Muscle layer of duodenum (tissue), 2 donors: ENCODE data around the gene NPC1L1.

Experiments used
- H3K27ac ChIP-seq: one replicate; pipeline ENCODE4 v1.7.0; 2013; ENCODE audit warnings: mild to moderate bottlenecking, low read length
- H3K27me3 ChIP-seq: one replicate; pipeline ENCODE4 v1.7.0; 2013; ENCODE audit warnings: low read depth, mild to moderate bottlenecking, control low read depth, low read length
- H3K36me3 ChIP-seq, 2 donors: one replicate each; pipeline ENCODE4 v1.7.0; 2013; ENCODE audit warnings: low read length in 2 of 2, control low read depth in 1 of 2, mild to moderate bottlenecking in 1 of 2; ENCODE audit not compliant: insufficient read depth in 2 of 2, control insufficient read depth in 1 of 2
- H3K4me1 ChIP-seq, 2 donors: one replicate each; pipeline ENCODE4 v1.7.0; 2013; ENCODE audit warnings: low read length in 2 of 2, mild to moderate bottlenecking in 2 of 2, control low read depth in 1 of 2, moderate library complexity in 1 of 2; ENCODE audit not compliant: insufficient read depth in 2 of 2, control insufficient read depth in 1 of 2
- H3K4me3 ChIP-seq, 2 donors: one replicate each; pipeline ENCODE4 v1.7.0; 2013; ENCODE audit warnings: low read length in 2 of 2, low read depth in 1 of 2, mild to moderate bottlenecking in 1 of 2
- H3K9me3 ChIP-seq, 2 donors: one replicate each; pipeline ENCODE4 v1.7.0; 2013; ENCODE audit warnings: low read length in 2 of 2, control low read depth in 1 of 2, mild to moderate bottlenecking in 1 of 2; ENCODE audit not compliant: control insufficient read depth in 1 of 2
- donor health status: healthy.

NPC1L1 gene, protein sequence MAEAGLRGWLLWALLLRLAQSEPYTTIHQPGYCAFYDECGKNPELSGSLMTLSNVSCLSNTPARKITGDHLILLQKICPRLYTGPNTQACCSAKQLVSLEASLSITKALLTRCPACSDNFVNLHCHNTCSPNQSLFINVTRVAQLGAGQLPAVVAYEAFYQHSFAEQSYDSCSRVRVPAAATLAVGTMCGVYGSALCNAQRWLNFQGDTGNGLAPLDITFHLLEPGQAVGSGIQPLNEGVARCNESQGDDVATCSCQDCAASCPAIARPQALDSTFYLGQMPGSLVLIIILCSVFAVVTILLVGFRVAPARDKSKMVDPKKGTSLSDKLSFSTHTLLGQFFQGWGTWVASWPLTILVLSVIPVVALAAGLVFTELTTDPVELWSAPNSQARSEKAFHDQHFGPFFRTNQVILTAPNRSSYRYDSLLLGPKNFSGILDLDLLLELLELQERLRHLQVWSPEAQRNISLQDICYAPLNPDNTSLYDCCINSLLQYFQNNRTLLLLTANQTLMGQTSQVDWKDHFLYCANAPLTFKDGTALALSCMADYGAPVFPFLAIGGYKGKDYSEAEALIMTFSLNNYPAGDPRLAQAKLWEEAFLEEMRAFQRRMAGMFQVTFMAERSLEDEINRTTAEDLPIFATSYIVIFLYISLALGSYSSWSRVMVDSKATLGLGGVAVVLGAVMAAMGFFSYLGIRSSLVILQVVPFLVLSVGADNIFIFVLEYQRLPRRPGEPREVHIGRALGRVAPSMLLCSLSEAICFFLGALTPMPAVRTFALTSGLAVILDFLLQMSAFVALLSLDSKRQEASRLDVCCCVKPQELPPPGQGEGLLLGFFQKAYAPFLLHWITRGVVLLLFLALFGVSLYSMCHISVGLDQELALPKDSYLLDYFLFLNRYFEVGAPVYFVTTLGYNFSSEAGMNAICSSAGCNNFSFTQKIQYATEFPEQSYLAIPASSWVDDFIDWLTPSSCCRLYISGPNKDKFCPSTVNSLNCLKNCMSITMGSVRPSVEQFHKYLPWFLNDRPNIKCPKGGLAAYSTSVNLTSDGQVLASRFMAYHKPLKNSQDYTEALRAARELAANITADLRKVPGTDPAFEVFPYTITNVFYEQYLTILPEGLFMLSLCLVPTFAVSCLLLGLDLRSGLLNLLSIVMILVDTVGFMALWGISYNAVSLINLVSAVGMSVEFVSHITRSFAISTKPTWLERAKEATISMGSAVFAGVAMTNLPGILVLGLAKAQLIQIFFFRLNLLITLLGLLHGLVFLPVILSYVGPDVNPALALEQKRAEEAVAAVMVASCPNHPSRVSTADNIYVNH (N-terminal part only)

DNA sequence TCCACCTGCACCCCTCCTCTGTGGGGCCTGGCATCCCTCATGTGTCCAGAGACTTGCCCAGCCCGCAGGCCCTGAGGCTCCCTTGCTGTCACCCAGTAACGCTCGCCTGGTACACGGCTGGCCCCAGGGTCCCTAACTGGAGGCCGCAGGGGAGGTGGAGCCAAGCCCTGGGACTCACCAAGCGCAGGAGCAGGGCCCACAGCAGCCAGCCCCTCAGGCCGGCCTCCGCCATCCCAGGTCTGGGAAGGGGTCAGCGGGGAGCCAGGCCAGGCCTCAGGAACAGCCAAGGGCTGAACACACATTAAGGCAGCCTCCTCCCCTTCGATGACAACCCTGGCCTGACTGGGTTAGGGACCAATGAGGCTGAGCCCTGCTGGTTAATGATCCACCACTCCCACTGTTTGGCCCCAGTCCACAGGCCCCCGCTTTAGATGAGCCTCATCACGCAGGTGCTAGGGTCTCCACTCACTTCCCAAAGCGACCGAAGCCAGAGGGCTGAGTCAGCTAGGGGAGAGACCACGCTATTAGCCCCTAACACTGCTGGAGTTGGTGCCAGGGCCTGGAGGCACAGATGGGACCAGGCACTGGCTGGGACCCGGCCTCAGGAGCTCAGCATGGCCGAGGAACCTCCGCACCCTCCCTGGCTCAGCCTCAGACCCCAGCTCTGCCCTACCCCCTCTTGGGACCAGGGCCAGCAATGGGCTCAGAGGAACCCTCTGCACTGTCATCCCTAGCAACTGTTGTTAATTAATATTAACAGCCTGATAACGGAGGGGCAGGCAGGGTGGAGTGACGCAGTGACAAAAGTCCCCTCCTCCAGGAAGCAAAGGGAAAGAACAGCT, at the start of gene NPC1L1:
TSS of gene NPC1L1 (minus strand) at position 303 of the 842 bp plus-strand sequence. CDS start at position 232, 71 bp downstream.
- Histone ChIP-seq H3K4me3 (peak within 1 kb of the TSS in 1 of 2 donors; percentile 21), H3K9me3 (no peaks in the 10 kb centered on the region), H3K27me3 (no peaks in the 10 kb centered on the region), H3K27ac (peak within 1 kb of the TSS; percentile 72), H3K36me3 (no peaks in the 10 kb centered on the region), H3K4me1 (no peaks in the 10 kb centered on the region)

DNA sequence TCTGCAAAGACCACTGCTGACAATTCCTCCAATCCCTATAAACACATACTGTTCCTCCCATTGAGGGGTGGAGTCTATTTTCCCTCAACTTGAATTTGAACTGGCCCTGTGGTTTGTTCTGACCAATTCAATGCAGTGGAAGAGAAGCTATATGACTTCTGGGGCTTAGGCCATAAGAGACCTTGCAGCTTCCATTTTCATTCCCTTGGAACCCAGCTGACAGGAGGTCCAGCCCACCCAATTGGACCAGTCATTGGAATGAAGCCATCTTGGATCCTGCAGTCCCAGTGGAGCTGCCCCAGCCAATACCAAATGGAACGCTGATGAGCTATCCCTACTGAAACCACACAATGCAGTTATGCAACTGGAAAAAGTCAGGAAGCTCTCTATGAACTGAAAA, 49.8 kb upstream of the NPC1L1 start:
- Histone ChIP-seq H3K27ac (no peak overlapping the region), H3K36me3 (no peaks in the 10 kb centered on the region), H3K9me3 (no peaks in the 10 kb centered on the region), H3K27me3 (no peaks in the 10 kb centered on the region), H3K4me1 (no peaks in the 10 kb centered on the region), H3K4me3 (no peak overlapping the region)

DNA sequence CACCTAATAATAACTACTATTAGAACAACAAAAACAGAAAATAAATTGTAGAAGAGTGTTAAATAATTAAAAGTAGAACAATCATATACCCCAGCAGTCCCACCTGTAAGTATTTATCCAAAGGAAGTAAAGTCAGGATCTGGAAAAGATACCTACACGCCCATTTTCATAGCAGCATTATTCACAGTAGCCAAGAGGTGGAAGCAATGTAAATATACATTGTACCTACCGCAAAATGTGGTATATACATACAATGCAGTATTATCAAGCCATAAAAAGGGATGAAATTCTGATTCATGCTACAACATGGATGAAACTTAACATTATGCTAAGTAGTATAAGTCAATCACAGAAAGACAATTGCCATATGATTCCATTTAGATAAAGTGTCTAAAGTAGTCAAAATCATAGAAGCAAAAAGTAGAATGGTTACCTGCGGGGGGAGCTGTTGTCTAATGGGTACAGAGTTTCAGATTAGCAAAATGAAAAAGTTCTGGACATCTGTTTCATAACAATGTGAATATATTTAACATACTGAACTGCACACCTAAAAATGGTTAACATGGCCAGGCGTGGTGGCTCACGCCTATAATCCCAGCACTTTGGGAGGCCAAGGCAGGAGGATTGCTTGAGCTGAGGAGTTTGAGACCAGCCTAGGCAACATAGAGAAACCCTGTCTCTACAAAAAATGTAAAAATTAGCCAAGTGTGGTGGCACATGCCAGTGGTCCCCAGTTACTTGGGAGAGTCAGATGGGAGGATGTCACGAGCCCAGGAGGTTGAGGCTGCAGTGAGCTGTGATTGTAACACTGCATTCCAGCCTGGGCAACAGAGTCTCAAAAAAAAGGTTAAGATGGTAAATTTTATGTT, 46.9 kb upstream of the NPC1L1 start:
- Histone ChIP-seq H3K36me3 (no peaks in the 10 kb centered on the region), H3K4me3 (no peak overlapping the region), H3K4me1 (no peaks in the 10 kb centered on the region), H3K9me3 (no peaks in the 10 kb centered on the region), H3K27me3 (no peaks in the 10 kb centered on the region), H3K27ac (no peak overlapping the region)

DNA sequence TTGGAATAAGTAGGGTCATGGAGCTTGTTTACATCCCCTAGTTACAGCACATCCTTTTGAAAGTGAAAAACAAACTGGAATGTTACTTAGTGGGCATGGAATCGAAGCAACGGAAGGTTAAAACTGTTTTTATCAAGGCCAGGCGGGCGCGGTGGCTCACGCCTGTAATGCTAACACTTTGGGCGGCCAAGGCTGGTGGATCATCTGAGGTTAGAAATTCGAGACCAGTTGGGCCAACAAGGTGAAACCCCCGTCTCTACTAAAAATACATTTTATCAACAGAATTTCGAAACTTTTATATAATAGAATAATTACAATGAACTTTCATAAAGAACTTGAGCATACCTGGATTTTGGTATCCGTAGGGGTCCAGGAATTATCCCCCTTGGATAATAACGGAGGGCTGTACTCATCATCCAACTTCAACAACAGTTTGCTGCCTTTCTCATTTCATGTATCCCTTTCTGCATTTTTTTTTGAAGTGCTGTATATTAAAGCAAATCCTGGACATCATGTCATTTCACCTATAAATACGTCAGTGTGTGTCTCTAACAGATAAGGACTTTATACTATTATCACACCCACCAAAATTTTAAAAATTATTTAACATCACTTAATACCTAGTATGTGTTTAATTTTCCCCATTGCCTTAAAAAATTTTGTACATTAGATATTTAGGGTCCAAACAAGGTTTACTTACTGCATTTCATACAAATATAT, 42.2 kb upstream of the NPC1L1 start:
- peaks cover 11 to 17% of the 10 kb centered on the region in 2 donors for H3K36me3 ChIP-seq
- H3K9me3 ChIP-seq = no peaks in the 10 kb centered on the region
- H3K4me3 ChIP-seq = peak overlapping the region; percentile 90
- peaks cover 6 to 16% of the 10 kb centered on the region in 2 donors for H3K4me1 ChIP-seq
- no peaks in the 10 kb centered on the region for H3K27me3 ChIP-seq
- H3K27ac ChIP-seq = peak overlapping the region; percentile 99

DNA sequence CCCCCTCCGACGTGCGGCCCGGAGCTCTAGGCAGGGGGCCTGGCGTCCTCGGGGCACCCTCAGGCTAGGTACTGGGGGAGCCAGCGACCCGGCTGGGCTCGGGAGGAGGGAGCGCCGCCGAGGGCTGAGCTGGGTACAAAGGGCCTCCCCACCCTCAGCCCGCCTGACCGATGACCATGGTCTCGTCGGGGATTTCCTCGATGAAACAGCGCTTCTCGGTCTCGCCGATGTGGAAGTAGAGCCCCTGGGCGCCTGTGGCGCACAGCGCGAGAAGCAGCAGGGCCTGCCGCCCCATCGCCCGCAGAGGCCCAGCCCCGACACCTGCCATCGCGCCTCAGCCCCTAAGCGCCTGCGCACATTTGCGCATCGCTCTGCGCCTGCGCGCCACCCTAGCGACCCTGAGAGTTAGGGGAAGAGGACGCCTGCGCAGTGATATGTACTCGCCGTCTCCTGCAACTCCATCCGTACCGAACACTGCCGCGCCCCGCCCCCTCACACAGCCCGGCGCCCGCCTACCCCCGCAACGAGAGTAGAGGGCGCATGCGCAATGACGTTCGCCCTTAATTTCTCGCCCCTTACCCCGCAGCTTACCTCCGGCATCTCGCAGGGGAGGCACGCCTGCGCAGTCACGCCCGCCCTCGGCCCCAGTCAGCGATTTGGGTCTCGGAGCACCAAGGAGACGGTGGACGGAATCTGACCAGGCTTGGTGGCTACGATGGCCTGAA, 40.9 kb upstream of the NPC1L1 start, which contains the start of gene TMED4:
TSS of gene TMED4 (minus strand) at position 353 of the 725 bp plus-strand sequence. CDS start at position 328, 25 bp downstream.
- Histone ChIP-seq H3K36me3 (peaks cover 11 to 22% of the 10 kb centered on the region in 2 donors), H3K27me3 (no peaks in the 10 kb centered on the region), H3K4me1 (peaks cover 6 to 16% of the 10 kb centered on the region in 2 donors), H3K9me3 (no peaks in the 10 kb centered on the region), H3K4me3 (peak within 1 kb of the TSS; percentile 90), H3K27ac (peak within 1 kb of the TSS; percentile 99)

DNA sequence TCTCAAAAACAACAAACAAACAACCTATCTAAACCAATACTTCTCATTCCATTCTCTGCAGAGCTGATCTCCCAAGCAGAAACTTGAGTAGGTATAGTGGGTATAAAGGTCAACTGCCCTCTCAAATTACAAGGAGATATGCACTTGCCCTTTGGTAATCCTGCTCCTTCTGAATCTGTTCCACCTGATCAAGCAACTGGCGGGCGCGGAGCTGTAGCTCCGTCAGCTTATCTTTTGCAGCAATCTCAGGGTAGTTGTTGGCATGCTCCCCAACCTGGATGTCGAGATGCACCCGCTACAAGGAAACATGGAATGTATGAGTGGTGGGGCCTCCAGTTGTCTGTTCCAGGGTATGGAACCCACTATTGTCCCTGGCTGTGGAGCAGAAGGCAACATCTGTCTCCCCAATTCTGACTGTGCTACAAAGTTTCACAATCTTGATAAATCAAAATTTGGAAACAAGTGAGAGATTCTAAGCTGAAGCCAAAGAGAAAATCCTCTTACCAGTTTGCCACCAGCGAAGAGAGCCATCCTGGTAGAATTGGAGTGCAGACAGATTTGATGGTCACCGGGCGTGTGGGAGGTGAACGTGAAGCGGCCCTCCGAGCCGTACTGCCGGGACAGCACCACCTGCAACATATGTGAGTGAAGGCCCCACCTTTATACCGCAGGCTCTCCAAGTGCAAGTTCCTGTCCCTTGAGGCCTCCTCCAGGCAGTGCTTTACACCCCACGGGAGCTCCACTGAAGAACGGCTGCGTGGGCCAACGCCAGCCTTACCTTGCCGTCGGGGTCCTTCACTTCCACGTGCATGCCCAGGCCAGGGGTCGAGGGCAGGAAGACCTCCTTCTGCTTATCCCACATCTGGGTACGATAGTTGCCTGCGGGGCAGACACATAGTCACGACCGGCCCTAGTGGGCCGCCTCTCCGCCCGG, 40.1 kb upstream of the NPC1L1 start:
- Histone ChIP-seq H3K9me3 (no peaks in the 10 kb centered on the region), H3K36me3 (peaks cover 11 to 22% of the 10 kb centered on the region in 2 donors), H3K27me3 (no peaks in the 10 kb centered on the region), H3K4me1 (peaks cover 6 to 16% of the 10 kb centered on the region in 2 donors), H3K4me3 (peak overlapping the region; percentile 90), H3K27ac (peak overlapping the region; percentile 91)

DNA sequence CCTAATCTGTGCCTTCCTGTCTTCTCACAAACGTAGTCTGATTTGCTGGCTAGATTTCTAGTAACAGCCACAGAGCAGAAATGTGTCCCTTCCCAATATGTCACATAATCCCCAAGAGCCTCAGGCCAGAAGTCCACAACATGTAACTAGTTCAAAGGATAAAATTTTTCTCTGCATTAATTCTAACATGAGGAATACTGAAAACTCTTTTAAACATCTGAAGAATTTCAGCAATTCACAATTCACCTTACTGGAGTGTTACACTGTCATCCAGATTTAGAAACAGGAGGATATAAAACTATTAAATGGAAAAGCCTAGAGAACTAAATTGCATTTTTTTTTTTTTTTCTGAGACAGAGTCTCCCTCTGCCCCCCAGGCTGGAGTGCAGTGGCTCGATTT, 35.1 kb upstream of the NPC1L1 start:
- H3K9me3 ChIP-seq = no peaks in the 10 kb centered on the region
- peaks cover 13 to 37% of the 10 kb centered on the region in 2 donors for H3K4me1 ChIP-seq
- H3K27me3 ChIP-seq = no peaks in the 10 kb centered on the region
- peaks cover 27 to 41% of the 10 kb centered on the region in 2 donors for H3K36me3 ChIP-seq
- H3K4me3 ChIP-seq = no peak overlapping the region
- H3K27ac ChIP-seq = no peak overlapping the region

DNA sequence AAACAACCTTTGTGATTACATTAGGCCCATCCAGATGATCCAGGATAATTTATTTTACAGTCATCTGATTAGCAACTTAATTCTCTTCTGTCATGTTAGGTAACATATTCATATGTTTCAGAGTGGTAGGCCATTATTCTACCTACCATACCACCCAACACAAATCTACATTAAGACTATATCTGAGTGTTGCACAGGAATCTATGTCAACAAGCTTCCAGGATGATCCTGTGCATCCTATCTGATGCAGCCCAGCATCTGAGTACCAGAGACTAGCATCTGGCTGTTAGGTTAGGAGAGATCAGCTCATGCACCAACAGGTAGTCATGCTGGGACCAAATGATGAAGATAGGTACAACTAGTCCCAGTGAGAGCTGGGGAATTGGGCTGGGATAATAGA, 33.9 kb upstream of the NPC1L1 start:
- Histone ChIP-seq H3K27me3 (no peaks in the 10 kb centered on the region), H3K4me3 (no peak overlapping the region), H3K27ac (no peak overlapping the region), H3K4me1 (peaks cover 9 to 25% of the 10 kb centered on the region in 2 donors), H3K9me3 (no peaks in the 10 kb centered on the region), H3K36me3 (peaks cover 37 to 52% of the 10 kb centered on the region in 2 donors)
